Adrenal gland (tissue), 5 donors: ENCODE measurements around the gene MACROD2.

Experiments used
- POLR2A ChIP-seq, 2 donors: fragments of 450-650 bp; IDR thresholded peaks; one replicate each; pipeline ENCODE4 v1.6.1; 2017; ENCODE audit warnings: antibody characterized with exemption in 2 of 2, mild to moderate bottlenecking in 2 of 2, moderate library complexity in 1 of 2
- TF ChIP-seq, protein P1 (sequence below), 6 experiments: fragments of 450-650 bp in 4 of 6; fragments of 200-600 bp in 2 of 6; sonication (generic) in 1 of 6; IDR thresholded peaks; 1 replicate in 5 of 6; 2 replicates in 1 of 6; pipeline versions ENCODE4 v1.5.1 to v1.8.0; 2016 to 2021; ENCODE audit warnings: antibody characterized with exemption in 6 of 6, mild to moderate bottlenecking in 2 of 6, moderate library complexity in 1 of 6
- donor health status: DM: no; HTN: no; CAD: no.

DNA sequence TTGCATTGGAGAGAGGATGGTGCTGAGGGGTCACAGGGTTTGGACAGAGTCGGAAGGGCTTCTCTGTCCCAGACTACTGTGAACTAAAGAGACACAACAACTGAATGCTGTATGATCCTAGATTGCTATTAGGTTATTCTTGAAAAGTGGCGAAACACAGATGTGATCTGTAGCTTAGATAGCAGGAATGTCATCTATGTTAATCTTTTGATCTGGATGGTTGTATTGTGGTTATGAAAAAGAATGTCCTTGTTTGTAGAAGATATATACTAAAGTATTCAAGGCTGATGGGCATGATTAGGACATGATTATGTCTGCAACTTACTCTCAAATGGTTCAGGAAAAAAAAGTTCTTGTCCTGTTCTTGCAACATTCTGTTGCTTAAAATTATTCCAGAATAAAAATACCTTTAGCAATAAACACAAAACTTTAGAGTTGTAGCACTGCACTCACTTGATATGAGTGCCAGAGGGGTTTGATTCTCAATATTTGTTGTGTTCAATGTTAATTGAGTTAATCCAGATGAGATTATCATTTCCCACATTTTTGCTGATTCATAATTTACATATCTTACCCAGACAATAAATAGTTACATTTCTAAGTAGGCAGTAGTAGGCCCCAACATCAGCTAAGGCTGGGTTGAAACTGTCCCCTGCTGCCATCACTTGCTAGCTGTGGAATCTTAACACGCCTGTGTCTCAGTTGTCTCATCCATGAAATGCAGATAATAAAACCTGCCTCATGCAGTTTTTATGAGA, 1932.8 kb downstream of the MACROD2 start:
- TF ChIP-seq POLR2A (IDR thresholded peaks at IDR 0.05) = no peak
- TF ChIP-seq, protein P1, sequence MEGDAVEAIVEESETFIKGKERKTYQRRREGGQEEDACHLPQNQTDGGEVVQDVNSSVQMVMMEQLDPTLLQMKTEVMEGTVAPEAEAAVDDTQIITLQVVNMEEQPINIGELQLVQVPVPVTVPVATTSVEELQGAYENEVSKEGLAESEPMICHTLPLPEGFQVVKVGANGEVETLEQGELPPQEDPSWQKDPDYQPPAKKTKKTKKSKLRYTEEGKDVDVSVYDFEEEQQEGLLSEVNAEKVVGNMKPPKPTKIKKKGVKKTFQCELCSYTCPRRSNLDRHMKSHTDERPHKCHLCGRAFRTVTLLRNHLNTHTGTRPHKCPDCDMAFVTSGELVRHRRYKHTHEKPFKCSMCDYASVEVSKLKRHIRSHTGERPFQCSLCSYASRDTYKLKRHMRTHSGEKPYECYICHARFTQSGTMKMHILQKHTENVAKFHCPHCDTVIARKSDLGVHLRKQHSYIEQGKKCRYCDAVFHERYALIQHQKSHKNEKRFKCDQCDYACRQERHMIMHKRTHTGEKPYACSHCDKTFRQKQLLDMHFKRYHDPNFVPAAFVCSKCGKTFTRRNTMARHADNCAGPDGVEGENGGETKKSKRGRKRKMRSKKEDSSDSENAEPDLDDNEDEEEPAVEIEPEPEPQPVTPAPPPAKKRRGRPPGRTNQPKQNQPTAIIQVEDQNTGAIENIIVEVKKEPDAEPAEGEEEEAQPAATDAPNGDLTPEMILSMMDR (IDR thresholded peaks at IDR 0.05) = no peak
